ENCODE data around the gene ZNF568.

Gene ZNF568

GRCh38 chr19:36915992-36916830, at the start of gene ZNF568, which contains the start of gene ZNF829:
TSS of gene ZNF568 (plus strand) at chr19:36916332. CDS start at chr19:36922771, 6,439 bp downstream.
TSS of gene ZNF829 (minus strand) at chr19:36916291. CDS start at chr19:36915167, 1,124 bp downstream.
- DNase-seq = peak; percentile 88

- DNase-seq = no peak
These were observed 38.9 kb upstream of the ZNF568 start for GRCh38 chr19:36876993-36877938.

- no peak for DNase-seq
These were observed 24.3 kb upstream of the ZNF568 start for GRCh38 chr19:36891768-36892357.

- no peak for DNase-seq
These were observed 21.2 kb upstream of the ZNF568 start for GRCh38 chr19:36894849-36895383.

- DNase-seq = no peak
These were observed 17.7 kb upstream of the ZNF568 start for GRCh38 chr19:36898422-36898821.

GRCh38 chr19:36916991-36917390, 859 bp downstream of the ZNF568 start:
- DNase-seq = peak; percentile 14

- DNase-seq = no peak
These were observed 2.0 kb downstream of the ZNF568 start for GRCh38 chr19:36918090-36918489.

- no peak for DNase-seq
These were observed 15.6 kb downstream of the ZNF568 start for GRCh38 chr19:36931684-36932083.

GRCh38 chr19:36939153-36939552, 23.0 kb downstream of the ZNF568 start:
- DNase-seq = peak; percentile 13

- no peak for DNase-seq
These were observed 34.4 kb downstream of the ZNF568 start for GRCh38 chr19:36950335-36951119.

GRCh38 chr19:36962346-36962745, 46.2 kb downstream of the ZNF568 start:
- no peak for DNase-seq

GRCh38 chr19:36963280-36963679, 47.1 kb downstream of the ZNF568 start:
- DNase-seq = peak; percentile 71

GRCh38 chr19:36972571-36972970, 56.4 kb downstream of the ZNF568 start:
- no peak for DNase-seq

- peak; percentile 71 for DNase-seq
These were observed 57.1 kb downstream of the ZNF568 start for GRCh38 chr19:36973021-36973843.

- DNase-seq = no peak
These were observed 57.7 kb downstream of the ZNF568 start for GRCh38 chr19:36973844-36974195.

GRCh38 chr19:36986131-36986530, 70.0 kb downstream of the ZNF568 start:
- DNase-seq = no peak

GRCh38 chr19:36986601-36987000, 70.5 kb downstream of the ZNF568 start:
- no peak for DNase-seq

- DNase-seq = no peak
These were observed 71.0 kb downstream of the ZNF568 start for GRCh38 chr19:36987091-36987490.

GRCh38 chr19:36997152-36997842, 81.2 kb downstream of the ZNF568 start:
- DNase-seq = no peak

- no peak for DNase-seq
These were observed 81.7 kb downstream of the ZNF568 start for GRCh38 chr19:36997843-36998235.

- DNase-seq = no peak
These were observed 83.2 kb downstream of the ZNF568 start for GRCh38 chr19:36999313-36999712.
